Peyer's patch (tissue), 4 donors: Measurements from ENCODE around the gene GNG7.
"Not testable (repeated sequence)": the region's sequence is repeated elsewhere in the genome, so short reads cannot be mapped to it uniquely, and the experiment has no call there.

Experiments
- POLR2A ChIP-seq, 2 donors: fragments of 450-650 bp; IDR thresholded peaks; one replicate each; pipeline ENCODE4 v1.5.1; 2017; ENCODE audit warnings: antibody characterized with exemption in 2 of 2, mild to moderate bottlenecking in 2 of 2, moderate library complexity in 2 of 2
- TF ChIP-seq, protein P1 (sequence below), 6 experiments: fragments of 450-650 bp in 4 of 6; fragments of 200-600 bp in 2 of 6; sonication (generic) in 1 of 6; IDR thresholded peaks; one replicate each; pipeline ENCODE4 v1.5.1; 2017 to 2019; ENCODE audit warnings: antibody characterized with exemption in 6 of 6, mild to moderate bottlenecking in 3 of 6, moderate library complexity in 1 of 6

GRCh38 chr19:2643123-2643737, 59.3 kb downstream of the GNG7 start:
- TF ChIP-seq, protein P1, sequence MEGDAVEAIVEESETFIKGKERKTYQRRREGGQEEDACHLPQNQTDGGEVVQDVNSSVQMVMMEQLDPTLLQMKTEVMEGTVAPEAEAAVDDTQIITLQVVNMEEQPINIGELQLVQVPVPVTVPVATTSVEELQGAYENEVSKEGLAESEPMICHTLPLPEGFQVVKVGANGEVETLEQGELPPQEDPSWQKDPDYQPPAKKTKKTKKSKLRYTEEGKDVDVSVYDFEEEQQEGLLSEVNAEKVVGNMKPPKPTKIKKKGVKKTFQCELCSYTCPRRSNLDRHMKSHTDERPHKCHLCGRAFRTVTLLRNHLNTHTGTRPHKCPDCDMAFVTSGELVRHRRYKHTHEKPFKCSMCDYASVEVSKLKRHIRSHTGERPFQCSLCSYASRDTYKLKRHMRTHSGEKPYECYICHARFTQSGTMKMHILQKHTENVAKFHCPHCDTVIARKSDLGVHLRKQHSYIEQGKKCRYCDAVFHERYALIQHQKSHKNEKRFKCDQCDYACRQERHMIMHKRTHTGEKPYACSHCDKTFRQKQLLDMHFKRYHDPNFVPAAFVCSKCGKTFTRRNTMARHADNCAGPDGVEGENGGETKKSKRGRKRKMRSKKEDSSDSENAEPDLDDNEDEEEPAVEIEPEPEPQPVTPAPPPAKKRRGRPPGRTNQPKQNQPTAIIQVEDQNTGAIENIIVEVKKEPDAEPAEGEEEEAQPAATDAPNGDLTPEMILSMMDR (IDR thresholded peaks at IDR 0.05) = not testable (repeated sequence)
- not testable (repeated sequence) for TF ChIP-seq POLR2A (IDR thresholded peaks at IDR 0.05)
